Activated T-cell treated with anti-CD3 and anti-CD28 coated beads, Interleukin-2, amount 50 U/mL, for 48 hours (primary cell): ENCODE results near the gene CRLF1.

Source experiments
- DNase-seq, 2 experiments: peaks; one replicate each; pipeline ENCODE4 v3.0.0-alpha.2; 2020

CRLF1 gene, protein sequence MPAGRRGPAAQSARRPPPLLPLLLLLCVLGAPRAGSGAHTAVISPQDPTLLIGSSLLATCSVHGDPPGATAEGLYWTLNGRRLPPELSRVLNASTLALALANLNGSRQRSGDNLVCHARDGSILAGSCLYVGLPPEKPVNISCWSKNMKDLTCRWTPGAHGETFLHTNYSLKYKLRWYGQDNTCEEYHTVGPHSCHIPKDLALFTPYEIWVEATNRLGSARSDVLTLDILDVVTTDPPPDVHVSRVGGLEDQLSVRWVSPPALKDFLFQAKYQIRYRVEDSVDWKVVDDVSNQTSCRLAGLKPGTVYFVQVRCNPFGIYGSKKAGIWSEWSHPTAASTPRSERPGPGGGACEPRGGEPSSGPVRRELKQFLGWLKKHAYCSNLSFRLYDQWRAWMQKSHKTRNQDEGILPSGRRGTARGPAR

DNA sequence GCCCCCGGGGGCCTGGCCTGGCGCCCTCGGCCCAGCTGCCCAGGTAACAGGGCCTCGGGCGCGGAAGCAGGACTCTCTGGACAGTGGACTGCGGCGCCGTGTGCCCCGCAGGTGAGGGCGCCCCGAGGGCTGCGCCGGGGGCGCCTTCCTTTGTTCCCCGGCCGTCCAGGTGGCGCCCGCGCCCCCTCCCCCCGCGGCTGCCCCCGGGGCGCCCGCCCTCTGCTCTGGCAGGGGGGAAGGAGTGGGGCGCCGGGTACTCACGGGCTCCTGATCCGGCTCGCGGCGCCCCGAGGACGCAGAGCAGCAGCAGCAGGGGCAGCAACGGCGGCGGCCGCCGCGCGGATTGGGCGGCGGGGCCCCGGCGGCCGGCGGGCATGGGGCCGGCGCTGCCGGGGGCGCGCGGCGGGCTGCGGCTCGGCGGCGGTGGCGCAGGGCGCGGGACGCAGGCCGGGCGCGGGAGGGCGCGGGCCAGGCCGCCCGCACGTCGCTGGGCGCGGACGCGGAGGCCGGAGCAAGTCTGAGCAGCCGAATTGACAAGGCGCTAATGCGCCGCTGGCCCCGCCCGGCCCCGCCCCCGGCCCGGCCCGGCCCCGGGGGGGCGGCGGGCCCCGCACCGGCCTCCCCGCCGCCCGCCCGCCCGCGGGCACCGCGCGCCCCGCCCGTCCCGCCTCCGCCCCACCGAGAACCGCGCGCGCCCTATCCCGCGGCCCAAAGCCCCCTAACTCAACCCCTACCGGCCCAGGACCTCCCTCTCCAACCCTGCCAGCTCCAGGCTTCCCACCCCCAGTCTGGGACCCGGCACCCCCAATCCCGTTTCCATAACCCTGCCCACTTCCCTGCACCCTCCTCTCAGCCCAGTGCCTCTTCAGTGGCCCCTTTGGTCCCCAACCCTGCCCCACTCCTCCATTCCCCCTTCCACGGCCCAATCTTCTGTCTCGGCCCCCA lies at the start of gene CRLF1:
CRLF1 (minus strand) TSS at position 519 of the 945 bp plus-strand sequence; CDS start at position 376, 143 bp downstream.
- DNase-seq = no peak

DNA sequence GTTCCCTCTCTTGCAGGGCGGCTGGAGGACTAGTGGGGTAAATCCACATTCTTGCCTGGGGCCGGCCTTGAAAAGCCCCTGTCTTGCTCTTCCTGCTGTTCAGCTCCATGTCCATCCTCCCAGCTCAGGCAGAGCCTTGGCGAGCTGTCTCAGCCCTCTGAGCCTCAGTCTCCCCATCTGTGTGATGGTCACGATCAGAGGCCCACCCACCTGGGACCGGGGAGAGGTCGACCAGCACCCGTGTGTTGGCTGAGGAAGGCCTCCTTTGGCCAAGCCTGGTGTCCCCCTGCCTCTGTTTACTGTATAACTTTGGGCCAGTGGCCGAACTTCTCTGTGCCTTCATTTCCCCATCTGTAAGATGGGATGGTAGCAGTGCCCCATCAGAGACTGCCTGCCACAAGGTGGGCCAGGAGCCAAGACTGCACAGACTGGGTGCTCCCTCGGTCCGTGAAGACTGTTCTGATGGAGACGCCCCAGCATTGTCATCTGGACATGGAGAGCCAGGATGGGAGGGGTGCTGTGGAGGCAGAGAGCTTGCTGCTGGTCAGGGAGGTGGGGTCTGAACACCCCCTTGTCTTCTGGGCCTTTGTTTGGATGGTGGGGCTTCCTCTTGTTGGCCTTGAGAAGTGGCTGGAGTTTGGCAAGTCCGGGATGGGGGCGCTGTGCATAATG lies 48.7 kb upstream of the CRLF1 start:
- DNase-seq = no peak

DNA sequence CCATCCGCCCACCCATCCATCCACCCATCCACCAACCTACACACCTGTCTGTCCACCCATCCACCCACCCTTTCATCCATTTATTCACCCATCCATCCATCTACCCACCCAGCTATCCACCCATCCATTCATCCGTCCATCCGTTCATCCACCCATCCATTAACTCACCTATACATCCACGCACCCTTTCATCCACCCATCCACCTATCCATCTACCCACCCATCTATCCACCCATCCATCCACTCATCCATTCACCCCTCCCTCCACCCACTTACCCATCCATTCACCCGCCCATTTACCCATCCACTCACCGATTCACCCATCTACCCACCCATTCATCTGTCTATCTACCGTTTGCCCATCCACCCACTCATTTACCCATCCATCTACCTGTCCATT lies 47.9 kb upstream of the CRLF1 start:
- DNase-seq = no peak

DNA sequence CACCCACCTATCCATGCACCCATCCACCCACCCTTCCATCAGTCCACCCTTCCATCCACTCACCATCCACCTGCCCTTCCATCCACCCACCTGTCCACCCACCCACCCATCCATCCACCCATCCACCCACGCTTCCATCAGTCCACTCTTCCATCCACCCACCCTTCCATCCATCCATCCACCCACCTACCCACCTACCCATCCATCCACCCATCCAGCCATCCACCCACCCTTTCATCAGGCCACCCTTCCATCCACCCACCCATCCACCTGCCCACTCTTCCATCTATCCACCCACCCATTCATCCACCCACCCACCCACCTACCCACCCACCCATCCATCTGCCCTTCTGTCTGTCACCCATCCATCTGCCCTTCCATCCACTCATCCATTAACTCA lies 47.3 kb upstream of the CRLF1 start:
- no peak for DNase-seq

DNA sequence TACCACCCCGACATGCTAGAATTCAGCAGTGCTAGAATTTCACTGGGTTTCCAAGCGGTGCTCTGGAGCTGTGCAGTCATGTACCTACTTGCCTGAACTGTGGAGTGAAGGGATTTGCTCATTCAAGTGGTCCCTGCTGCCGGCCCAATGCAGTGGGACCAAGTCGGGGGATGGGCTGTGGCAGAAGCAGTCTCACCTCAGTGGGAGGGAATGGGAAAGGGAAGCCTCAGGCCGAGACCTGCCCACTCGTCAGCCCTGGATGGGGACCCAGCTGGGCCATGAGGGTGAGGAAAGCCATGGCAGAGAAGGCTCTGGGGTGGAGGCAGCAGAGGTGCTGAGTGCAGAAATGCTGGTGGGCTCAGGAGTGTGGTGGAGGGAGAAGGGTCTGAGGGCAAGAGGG lies 45.1 kb upstream of the CRLF1 start:
- DNase-seq = no peak

DNA sequence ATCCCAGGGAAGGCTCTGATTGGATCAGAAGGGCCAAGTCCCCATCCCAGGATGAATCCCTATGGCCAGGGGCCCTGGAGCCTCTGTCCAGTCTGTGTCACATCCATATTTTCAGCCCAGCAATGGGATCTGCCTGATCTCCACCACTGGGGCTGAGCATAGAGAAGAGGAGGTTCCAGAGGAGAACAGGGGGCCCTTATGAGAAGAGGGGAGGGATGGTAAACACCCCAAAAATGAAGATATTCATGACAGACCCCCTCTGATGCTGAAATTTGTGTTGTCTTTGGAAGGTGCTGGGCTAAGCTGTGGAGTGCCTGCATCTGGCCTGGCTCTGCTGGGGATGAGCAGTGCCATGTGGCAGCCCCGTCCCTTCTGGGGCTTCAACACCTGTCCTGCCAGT lies 44.7 kb upstream of the CRLF1 start:
- no peak for DNase-seq

DNA sequence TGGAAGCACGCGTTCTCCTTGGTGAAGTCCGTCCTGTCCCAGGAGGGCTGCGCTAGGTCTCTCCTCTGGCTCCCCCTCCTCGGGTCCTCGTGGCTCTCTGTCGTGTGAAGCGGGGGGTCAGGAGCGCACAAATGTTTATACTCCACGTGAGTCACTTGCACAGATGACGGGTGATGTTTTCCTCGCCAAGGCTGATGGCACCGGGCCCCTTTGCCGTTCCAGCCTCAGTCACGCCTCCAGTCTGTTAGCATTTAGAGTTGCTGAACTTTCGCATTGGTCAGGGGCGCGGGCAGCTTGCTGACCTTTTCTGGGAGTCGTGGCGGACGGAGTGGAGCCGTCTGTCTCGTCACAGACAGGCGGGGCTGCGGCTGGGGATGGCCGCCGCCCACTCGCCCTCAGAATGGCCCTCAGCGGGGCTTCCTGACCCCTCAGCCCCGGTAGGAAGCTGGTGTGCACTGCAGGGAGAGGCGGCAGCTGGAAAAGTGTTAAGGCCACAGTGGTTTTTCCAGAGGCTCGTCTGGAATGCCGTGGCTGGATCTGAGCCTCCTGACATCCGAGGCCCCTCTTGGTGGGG lies 44.0 kb upstream of the CRLF1 start:
- no peak for DNase-seq

DNA sequence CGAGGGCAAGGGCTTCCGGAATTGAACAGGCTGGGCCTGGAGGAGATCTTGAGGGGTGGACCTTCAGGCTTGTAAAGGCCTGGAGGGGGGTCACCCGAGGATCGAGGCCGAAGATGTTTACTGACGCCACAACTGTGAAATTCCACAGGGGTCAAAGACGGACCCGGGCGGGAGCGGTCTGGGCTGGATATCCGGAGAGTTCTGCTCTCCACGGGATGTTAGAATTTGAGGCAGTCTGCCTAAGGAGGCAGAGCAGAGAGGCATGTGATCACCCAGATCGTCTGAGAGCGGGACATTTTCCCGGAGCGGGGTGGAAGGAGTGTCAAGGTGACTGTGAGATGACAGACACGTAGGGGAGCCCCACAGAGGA lies 43.4 kb upstream of the CRLF1 start:
- no peak for DNase-seq

DNA sequence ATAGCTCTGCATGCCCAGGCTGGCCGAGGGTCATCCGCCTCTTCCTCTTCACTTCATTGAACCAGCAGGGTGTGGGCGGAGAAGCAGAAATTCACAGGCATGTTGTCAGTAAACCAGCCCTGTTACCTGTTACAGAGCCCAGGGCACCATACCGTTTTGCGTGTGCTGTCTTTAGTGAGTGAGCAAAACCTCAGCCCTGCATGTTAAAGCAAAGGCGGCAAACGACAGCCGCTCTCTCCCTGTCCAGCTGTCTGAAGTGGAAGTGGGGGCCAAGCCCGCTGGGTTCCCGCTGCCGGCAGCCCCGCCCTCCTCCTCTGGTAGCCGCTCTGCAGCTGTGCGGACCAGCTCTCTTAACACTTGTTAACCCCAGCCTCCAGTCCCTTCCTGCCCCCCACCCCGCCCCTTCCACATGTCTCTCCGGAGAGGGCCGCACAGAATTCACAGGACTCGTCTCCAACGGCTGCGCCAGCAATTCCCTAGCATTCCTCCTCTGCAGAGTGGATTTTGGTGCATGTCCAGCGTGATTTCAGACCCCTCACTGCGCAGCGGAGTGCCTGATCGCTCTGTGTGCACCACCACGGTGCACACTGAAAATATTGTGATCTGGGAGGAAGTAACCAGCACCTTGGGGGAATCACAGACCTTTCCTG lies 42.9 kb upstream of the CRLF1 start:
- no peak for DNase-seq

DNA sequence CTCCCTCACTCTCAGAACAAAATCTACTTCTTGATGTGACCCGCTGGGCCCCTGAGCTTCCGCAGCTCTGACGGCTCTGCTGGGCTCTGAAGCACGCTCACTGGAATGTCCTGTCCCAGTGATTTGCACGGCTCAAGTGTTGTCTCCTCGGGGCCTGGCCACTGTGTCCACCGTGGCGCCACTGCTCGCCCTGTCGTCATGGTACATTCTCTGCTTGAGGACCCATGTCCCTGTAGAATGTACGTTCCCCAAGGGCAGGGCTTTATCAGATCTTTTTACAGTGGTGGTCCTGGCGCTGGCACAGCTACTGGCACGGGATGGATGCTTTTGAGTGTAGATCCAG lies 42.3 kb upstream of the CRLF1 start:
- DNase-seq = no peak

DNA sequence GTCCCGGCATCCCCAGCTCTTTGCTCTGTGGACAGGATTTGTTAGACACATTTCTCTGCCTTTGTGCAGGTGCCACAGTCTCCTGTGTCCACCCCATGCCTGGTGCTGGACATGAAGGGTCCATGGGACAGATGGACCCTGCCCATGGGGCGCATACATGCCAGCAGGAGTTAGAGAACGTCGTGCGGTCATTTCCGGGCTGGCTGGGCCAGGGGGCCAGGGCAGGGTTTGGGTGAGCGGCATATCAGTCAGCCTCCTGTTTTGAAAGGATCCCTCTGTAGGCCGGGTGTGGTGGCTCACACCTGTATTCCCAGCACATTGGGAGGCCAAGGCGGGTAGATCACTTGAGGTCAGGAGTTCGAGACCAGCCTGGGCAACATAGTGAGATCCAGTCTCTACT lies 41.2 kb upstream of the CRLF1 start:
- no peak for DNase-seq

DNA sequence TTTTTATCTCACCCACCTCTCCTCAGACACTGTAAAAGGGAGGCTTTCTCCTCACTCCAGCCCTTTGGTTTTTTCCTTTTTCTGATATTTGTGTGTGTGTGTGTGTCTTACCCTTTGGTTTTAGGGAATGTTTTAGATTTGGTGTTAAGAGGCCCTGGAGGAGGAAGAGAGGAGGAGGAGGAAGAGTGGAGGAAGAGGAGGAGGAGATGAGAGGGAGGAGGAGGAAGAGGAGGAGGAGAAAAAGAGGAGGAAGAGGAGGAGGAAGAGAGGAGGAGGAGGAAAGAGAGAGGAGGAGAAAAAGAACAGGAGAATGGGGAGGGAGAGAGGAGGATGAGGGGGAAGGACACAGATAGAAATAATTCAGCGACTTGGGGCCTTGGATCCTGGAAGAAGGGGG lies 40.8 kb upstream of the CRLF1 start:
- DNase-seq = no peak

DNA sequence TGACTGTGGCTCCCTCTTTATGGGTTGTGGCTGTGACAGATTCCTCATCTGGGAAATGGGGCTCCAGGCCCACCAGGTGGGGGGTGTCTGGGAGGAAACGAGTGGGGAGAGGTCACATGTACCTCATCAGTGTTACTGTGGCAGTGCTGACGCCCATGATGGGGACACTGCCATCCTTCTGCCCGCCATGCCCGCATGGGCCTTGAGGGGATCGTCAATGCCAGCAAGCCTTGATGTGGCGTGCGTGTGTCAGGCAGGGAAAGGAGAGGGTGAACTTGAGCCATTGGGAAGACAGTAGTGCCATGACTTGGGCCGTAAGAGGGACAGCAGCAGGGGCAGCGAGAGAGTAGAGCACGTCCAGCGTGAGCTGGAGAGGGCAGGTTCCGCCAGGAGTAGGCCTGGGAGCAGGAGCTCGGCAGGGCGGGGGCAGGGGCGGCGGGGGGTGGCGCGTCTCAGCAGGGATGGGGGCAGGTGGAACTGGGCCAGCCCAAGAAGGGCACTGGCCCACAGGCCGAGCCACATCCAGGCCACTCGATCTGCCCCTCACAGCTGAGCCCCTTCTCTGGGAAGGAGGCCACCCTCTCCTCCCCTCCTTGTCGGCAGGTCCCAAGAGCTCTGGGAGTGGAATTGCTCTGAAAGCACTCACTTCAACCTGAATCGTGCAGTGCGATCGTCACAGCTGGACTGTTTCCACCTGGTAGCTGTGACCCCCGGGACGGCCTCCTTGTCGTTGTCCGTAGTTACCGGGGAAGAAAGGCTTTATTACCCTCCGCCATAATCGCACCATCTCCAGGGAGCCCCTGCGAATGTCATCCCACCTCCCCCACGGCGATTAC lies 40.2 kb upstream of the CRLF1 start:
- no peak for DNase-seq

DNA sequence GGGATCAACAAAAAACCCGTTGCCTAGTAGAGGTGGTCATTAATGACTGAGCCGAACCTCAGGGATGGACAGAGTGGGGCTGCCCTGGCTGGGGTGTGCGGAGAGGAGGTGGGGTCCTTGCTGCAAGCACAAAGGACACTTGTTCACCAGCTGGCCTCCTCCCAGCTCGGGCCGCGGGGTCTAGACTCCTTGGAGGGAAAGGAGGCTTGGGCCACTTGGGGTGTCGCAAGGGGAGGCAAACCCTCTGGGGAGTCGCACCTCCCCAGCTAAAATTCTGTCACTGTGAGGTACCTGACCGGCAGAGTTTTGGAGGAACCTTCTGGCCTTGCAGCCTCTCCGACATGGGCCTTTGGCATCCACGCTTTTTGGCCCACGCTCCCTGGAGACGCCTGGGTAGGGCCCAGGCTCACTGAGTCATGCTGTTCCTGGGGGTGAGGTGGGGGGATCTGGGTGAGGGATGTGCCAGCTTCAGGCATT lies 38.5 kb upstream of the CRLF1 start:
- DNase-seq = no peak

DNA sequence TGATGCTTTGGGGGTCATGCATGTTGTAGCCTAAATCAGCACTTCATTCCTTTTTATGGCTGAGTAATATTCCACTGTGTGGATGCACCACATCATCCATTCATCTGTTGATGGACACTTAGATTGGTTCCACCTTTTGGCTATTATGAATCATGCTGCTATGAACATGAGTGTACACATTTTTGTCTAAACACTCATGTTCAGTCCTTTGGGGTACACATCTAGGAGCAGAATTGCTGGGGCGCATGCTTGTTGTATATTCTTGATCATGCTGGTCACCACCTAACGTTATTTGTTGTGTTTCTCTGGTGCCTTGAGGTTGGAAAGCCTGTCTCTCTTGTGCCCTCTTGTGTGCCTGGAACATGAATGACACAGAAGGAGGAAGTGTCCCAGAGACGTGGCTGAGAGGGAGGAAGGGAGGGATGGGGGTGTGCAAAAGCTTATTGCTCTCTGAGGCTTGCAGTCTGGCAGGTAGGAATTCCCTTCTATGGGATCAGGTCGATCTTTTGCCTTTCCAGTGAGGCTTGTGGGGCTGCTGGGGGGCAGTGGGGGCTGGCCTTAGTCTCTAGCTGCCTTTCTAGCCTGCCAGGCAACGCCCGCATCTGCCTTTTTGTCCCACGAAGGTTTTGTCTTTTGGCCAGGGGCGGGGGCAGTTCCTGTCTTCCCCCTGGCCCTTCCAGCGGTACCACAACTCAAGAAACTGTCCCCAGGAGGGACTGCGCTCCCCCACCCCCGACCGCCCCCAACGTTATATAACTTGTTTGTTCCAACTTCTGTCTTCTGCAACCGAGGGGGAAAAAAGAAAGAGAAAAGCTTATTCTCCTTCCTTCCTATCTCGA lies 37.8 kb upstream of the CRLF1 start:
- DNase-seq = no peak

DNA sequence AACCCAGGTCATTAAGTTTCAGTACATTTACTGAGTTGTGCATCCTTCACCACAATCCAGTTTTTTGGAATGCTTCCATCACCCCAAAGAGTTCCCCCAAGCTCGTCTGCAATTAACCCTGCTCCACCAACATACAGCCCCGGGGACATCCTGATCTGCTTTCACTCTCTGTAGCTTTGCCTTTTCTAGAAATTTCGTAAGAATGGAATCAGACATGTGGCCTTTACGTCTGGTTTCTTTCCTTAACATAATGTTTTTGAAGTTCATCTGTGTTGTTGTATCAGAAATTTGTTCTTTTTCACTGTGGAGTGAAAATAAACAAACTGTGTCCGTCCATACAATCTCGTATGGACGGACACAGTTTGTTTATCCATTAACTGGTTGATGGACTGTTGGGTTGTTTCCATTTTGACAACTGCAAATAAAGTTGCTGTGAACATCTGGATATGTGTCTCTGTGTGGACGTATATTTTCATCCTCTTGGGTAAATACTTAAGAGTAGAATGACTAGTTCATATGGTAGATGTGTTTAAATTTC lies 33.2 kb upstream of the CRLF1 start:
- no peak for DNase-seq

DNA sequence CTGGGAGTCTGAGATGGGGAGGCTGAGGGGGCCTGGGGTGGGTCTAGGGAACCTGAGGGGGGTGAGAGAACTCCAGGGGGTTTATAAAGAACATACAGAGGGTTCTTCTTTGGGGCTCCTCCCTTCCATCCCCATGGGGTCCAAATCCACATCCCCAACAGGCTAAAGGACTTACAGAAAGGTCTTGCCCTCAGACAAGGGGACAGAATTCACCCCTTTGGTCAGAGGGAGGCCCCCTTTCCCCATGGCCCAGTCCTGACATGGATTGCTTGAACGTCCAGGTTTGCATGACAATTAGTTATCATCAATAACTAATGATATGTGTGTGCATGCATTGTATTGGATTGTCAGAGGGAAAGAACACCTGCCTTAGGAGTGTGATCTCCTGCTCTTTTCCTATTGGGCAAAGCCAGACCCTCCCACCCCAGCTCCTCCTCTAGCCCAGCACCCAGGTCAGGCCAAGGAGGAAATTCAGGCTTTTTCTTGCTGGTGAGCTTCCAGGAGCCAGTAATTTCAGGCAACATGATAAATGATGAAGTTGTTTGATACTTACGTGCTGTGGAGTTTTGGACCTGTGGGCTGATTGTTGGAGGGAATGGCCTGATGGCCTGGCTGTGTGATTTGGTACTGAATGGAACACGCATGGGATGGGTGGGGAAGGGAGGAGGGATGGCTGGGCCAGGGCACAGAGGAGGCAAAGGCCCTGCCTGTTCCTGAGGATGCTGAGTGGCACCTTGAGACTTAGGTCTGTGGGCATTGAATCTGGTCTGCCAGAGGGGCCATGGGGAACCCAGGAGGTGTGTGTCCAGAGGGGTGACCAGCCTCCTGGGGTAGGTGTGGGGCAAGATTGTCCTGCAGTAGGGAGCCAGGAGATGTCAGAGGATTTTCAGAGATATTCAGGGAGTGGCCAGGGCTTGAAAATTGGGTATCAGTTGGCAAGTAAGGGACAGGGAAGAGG lies 31.4 kb upstream of the CRLF1 start:
- DNase-seq = no peak

DNA sequence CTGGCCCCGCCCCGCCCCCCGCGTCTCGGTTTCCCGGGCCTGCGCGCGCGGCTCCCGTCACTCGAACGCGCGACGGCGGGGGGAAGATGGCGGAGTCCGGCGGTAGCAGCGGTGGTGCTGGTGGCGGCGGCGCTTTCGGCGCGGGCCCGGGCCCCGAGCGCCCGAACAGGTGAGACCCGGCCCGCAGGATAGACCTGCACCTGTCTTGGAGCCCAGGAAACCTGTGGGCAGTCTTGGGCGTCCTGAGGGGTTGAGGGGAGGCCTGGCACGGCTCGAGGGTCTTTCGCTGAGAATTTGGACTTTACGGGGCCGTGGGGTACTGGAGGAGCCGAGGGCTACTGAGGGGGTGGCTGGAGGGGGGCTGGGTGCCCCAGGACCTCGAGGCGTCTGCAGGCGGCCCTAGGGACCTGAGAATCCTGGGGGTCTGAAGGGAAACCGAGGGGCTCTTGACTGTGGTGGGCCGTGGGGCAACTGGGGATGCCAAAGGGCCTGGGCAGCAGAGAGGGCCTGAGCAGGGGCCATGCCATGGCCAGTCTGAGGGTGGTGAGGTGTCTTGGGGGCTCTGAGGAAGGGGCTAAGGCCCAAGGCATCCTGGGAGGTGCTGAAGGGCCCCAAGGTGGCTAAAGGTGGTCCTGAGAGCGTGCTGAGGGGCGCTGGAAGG lies 30.5 kb upstream of the CRLF1 start, which contains the start of gene KLHL26:
KLHL26 (plus strand) TSS at position 60 of the 661 bp plus-strand sequence; CDS start at position 87, 27 bp downstream.
- DNase-seq = no peak
